GM12873 (cell line): ENCODE measurements around the gene PRIM2.

Experiments used
- CTCF ChIP-seq: IDR thresholded peaks from 2 replicates; pipeline ENCODE4 v1.5.1; 2012; ENCODE audit warnings: low read depth, mild to moderate bottlenecking, moderate library complexity, low read length, control low read depth; ENCODE audit not compliant: insufficient read depth; ENCODE audit errors: missing control alignments

Gene PRIM2

GRCh38 chr6:57305107-57305506 is 12.3 kb upstream of the PRIM2 start:
- TF ChIP-seq CTCF: no peak

GRCh38 chr6:57305761-57306160 is 11.7 kb upstream of the PRIM2 start:
- no peak for TF ChIP-seq CTCF

- TF ChIP-seq CTCF: no peak
Measured at GRCh38 chr6:57306273-57306672, 11.2 kb upstream of the PRIM2 start.

GRCh38 chr6:57307850-57308249 is 9.6 kb upstream of the PRIM2 start:
- TF ChIP-seq CTCF: no peak

GRCh38 chr6:57310817-57311157 is 6.6 kb upstream of the PRIM2 start:
- TF ChIP-seq CTCF: no peak

GRCh38 chr6:57312004-57312345 is 5.5 kb upstream of the PRIM2 start:
- TF ChIP-seq CTCF: no peak

- TF ChIP-seq CTCF: no peak
Measured at GRCh38 chr6:57313009-57313408, 4.4 kb upstream of the PRIM2 start.
